GM19324 (cell line): ENCODE data around the gene SLC4A2.
"Not testable (repeated sequence)": the region's sequence is repeated elsewhere in the genome, so short reads cannot be mapped to it uniquely, and the experiment has no call there.

ENCODE experiments used
- ATAC-seq: cut with Tn5 transposase; IDR thresholded peaks from one replicate; pipeline ENCODE4 v1.9.1; 2021; ENCODE audit warnings: mild to moderate bottlenecking, moderate library complexity; ENCODE audit not compliant: unreplicated experiment, low FRiP score

SLC4A2 gene

GRCh38 chr7:151024435-151025056 lies 34.8 kb upstream of the SLC4A2 start, which contains the start of gene ATG9B:
TSS of gene ATG9B (minus strand) at chr7:151024494. CDS start at chr7:151024423, 71 bp downstream.
- no peak for ATAC-seq

- ATAC-seq, result no peak
Measured at GRCh38 chr7:151025924-151026671, 33.3 kb upstream of the SLC4A2 start.

- not testable (repeated sequence) for ATAC-seq
Measured at GRCh38 chr7:151026771-151027727, 32.3 kb upstream of the SLC4A2 start.

GRCh38 chr7:151027728-151028130 lies 31.7 kb upstream of the SLC4A2 start:
- not testable (repeated sequence) for ATAC-seq

GRCh38 chr7:151028131-151028947 lies 31.1 kb upstream of the SLC4A2 start, which contains the start of gene ABCB8:
TSS of gene ABCB8 (plus strand) at chr7:151028450. CDS start at chr7:151028516, 66 bp downstream.
- peak; percentile 96 for ATAC-seq

- no peak for ATAC-seq
Measured at GRCh38 chr7:151028948-151029501, 30.4 kb upstream of the SLC4A2 start.

- ATAC-seq, result no peak
Measured at GRCh38 chr7:151031011-151031410, 28.4 kb upstream of the SLC4A2 start.

GRCh38 chr7:151032936-151033863 lies 26.2 kb upstream of the SLC4A2 start:
- no peak for ATAC-seq

GRCh38 chr7:151033864-151034249 lies 25.5 kb upstream of the SLC4A2 start:
- no peak for ATAC-seq

- ATAC-seq, result no peak
Measured at GRCh38 chr7:151034312-151035025, 24.9 kb upstream of the SLC4A2 start.

- ATAC-seq, result no peak
Measured at GRCh38 chr7:151035026-151035717, 24.2 kb upstream of the SLC4A2 start.

- ATAC-seq, result no peak
Measured at GRCh38 chr7:151035902-151036301, 23.5 kb upstream of the SLC4A2 start.

GRCh38 chr7:151038951-151039849 lies 20.2 kb upstream of the SLC4A2 start:
- ATAC-seq, result no peak

- no peak for ATAC-seq
Measured at GRCh38 chr7:151039850-151040548, 19.4 kb upstream of the SLC4A2 start.

- ATAC-seq, result no peak
Measured at GRCh38 chr7:151040616-151041375, 18.6 kb upstream of the SLC4A2 start.
